ENCODE measurements around the gene YWHAQ. TPM values are rescaled to one million over a fixed set of nuclear protein-coding genes. Genes with fewer than 3 reads are reported as not detected.
A peak's percentile ranks its signal among the peaks of the same experiment; 100 is the strongest.

Gene YWHAQ
- total RNA-seq, 1 experiment from 2014 or later = 294 TPM

DNA sequence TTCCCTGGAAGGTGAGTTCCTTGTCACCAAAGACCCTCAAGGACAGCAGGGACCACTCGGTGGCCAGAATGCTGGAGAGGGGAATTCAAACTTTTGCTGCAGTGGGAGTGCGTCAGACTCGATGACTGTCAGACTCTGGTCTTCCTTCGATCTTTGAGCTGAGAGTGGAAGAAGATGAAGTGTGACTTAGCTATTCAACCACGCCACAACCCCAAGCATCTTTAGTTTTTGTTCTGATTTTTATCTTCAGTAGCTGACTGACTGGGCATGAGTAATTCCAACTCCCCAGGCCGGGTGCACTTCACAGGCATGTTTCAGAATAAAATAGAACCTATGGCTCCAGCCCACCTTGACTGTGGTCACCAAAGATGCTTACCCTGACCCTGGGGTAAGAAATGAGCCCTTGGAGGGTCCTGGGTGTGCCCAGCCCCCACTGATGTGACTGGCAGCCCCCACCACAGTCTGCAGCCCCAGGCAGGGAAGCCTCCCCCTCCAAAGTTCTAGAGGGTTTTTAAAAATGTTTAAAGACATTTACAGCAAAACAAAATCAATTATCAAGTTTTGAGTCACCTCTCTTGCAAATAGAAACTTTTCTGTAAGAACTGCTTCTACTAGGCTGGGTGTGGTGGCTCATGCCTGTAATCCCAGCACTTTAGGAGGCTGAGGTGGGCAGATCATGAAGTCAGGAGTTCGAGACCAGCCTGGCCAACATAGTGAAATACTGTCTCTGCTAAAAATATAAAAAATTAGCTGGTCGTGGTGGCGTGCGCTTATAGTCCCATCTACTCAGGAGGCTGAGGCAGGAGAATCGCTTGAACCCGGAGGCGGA is 24.9 kb upstream of the YWHAQ start:
- no peak for DNase-seq (ENCODE audit: low spot score)

DNA sequence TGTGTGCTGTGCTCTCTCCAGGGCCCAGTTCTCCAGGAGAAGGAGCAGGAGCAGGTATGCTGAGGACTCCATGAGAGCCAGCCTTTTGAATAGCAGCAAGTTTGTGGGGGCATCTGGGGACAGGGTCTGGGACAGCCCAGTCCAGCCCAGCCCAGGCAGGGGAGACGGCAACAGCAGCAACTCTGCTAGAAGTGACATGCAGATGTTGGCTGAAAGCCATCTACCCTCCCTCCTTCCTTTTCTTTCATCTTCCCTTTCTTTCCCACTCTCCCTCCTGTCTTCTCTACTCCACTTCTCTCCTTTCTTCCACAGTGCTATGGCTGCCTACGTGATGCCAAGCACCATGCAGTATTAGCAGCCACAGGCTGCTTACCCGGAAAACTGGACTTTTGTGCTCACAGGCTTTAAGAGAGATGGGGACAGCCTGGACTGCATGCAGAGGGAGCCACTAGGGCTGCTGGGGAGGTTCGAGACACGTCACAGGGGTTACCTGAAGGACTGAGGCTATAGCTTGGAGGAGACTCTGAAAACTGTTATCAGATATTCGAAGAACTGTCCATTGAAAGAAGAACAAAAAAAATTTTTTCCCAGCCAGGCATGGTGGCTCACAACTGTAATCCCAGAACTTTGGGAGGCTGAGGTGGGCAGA is 23.8 kb upstream of the YWHAQ start:
- DNase-seq (ENCODE audit: low spot score) = no peak

DNA sequence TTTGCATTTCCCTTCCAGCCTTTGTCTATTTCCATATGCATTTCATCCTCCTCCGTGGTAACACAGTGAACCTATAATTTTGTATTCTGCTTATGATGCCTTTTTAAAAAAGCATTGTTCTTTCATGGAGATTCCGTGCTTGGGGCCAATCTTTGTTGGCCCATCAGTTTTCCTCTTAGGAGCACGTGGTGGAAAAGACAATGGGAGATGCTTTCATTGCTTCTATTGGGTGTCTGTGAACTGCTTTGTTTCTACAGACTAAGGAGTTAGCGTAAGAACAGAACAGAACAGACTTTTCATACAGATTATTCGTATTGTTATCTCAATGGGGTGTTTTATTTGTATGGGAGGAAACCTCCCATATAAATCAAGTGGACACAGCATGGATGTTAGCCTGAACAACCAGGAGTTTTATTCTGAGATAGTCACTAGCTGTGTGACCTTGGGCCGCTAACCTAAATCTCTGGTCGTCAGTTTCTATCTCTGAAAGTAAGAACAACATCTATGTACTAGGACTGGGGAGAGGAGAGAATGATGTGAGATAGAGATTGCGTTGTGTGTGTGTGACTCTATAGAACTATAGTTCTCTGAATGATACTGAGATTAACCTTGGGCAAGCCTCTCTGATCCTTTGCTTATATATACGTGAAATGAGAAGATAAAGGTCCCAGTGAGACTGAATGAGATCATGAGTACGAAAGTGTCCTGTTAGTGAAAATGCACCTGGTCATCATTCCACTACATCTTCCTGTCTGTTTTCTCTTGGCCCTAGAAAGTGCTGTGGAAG is 22.9 kb upstream of the YWHAQ start:
- DNase-seq (ENCODE audit: low spot score) = no peak

DNA sequence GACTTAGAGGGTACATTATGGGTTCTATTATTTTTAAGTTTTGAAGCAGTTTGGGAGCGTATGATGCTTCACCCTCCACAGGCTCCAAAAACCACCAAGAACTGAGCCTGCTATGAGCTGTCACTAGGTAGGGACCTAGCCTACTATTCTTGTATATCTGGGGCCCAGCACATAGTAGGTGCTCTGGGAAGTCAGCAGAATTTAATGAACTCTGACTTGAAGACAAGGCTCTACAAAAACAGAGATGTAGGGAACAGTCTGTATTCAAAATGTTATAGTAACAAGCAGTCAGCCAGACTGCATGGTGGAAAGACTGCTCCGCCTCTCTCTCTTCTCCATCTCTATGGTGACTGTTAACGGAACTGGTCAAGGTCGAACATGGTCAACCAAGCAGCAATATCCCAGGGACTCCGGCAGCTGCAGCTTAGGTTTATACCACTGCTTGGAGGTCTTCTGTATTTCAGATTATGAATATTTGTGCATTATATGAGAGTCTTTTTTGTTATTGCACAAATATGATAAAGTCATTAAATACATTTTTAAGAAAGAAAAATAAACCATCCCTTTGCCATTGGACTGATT is 22.2 kb upstream of the YWHAQ start:
- no peak for DNase-seq (ENCODE audit: low spot score)

DNA sequence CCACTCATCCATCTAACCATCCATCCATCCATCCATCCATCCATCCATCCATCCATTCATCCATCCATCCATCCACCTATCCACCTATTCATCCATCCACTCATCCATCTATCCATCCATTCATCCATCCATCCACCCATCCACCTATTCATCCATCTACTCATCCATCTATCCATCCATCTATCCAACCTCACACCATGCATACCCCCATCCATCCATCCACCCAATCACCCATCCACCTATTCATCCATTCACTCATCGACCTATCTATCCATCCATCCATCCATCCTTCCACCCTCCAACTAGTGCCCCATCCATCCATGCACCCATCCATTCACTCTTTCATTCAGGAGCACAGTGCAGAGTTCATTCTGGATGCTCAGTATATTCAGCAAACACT is 21.5 kb upstream of the YWHAQ start:
- no peak for DNase-seq (ENCODE audit: low spot score)

DNA sequence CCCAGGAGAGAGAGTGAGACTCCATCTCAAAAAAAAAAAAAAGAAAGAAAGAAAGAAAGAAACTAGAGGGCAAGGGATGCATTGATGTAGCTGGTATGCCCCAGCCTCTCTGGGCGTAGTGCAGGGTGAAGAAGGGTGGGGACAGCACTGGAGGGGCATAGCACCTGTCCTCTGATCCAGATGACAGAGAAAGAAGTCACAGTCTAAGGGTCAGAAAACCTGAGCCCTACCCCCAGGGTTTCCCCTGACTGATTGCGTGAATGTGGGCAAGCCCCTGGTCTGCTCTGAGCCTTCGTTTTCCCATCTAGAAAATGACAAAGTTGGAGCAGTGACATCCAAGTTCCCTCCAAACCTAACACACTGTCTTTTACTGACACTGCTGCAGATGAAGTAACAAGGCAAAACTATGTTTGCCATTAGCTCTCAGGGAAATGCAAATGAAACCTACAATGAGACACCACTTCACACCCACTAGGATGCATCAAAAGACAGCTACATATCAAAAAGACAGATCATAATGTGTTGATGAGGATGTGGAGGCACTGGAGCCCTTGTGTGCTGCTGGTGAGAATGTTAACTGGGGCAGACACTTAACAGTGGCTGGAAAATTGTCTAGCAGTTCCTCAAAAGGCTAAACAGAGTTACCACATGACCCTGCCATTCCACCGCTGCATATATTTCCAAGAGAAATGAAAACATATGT is 19.5 kb upstream of the YWHAQ start:
- no peak for DNase-seq (ENCODE audit: low spot score)

DNA sequence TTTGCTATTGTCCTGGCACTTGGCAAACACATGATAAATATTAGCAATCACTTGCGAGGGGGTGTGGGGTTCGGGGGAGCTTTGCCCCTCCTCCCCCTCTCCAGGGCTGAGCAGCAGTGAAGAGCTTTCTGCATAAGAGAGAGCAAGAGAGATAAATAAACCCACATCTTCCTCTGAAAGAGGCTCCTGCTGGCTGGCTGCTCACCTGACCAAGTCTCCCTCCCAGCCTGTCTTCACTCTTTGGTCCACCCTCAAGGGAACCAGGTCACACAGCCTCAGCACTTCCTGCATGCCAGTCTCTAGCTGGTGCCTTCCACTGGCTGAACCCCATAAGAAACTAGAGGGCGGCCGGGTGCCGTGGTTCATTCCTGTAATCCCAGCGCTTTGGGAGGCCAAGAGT is 18.5 kb upstream of the YWHAQ start:
- DNase-seq (ENCODE audit: low spot score) = no peak

DNA sequence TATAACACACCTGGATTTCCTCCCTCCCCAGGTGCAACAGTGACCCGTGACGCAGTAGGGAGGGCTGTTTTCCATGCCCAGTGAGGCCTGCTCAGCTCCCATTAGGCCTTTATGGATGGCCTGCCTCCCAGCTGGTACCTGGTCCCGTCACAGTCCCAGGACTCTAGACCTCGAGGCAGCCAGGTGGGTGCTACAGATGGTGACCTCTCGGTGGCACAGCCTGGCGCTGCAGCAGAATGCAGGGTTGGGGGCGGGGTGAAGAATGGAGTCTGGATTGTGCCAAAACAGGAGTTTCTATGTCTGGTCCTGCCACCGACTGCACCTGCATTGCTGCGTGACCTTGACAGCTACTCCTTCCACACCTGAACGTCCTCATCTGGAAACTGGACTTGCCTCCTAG is 18.0 kb upstream of the YWHAQ start:
- no peak for DNase-seq (ENCODE audit: low spot score)

DNA sequence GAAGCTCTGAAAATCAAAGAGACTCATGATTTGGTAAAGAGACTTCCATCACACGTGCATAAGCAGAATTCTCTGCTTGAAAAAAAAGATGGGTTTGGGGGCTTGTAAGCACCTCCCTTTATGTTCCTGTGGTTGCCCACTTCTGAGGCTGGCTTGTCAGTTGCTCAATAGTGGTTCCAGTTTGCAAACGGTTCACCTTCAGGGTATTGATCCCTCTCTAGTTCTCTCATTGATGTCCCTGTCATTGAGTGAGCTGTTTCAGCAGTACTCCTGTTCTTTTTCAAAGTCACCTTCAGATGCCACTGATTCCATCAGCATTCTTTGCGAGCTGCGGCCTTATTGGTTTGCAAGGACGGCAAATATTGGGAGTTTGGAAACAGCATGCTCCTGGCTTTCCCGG is 17.1 kb upstream of the YWHAQ start:
- DNase-seq (ENCODE audit: low spot score) = no peak

DNA sequence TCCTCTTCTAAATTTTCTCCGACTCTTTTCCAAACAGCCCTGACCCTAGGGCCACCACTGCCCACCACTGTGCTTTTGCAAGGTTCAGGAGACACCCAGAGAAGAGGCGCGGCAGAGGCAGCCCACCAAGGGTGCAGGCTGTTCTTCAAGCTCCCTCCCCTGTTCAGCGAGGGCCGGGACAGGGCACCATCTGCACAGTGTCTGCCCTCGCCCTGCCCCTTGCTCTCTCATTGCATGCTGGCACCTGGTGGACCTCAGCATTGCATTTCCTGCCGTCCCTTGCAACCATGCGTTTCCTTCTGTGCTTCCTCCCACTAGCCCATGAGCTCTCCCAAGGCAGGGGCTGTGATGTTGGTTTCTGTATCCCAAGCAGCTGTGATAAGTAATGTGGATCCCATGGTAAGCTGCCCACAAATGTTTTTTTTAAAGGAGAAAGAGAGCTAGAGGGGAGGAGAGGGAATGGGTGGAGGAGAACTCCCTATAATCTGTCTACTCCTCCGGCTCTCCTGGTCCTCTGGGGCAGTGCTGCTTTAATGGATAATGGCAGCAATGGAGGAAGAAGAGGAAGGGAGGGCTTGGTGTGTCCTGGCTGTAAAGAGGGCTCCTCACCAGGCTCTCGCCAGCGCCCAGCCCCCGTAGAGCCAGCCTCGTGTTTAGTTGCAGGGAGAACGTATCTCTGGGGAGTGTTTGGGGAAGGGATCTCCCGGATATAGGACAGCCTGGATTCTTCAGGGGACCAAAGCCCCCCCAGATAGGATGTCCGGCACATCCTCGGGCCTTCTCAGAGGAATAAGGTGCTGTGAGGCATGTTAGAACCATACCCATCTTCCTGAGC is 15.6 kb upstream of the YWHAQ start:
- no peak for DNase-seq (ENCODE audit: low spot score)

DNA sequence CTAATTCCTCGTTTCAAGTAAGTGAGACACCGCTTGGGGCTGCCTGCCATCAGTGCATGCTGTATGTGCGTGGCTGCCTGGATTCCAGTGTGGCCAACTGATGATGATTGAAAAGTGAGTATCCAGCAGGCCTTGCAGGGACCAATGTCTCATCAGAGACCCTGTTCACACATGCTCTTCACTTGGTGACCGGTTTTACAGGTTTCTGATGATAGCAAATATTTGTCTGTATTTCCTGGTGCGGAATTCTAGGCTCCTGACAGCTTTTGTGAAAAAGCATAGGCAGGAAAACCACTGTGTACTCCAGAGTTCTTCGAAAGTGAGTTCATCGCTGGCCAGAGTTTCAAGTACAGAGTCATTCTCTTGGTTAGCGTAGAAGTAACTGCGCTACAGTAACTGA is 13.8 kb upstream of the YWHAQ start:
- peak; percentile 78 for DNase-seq (ENCODE audit: low spot score)

DNA sequence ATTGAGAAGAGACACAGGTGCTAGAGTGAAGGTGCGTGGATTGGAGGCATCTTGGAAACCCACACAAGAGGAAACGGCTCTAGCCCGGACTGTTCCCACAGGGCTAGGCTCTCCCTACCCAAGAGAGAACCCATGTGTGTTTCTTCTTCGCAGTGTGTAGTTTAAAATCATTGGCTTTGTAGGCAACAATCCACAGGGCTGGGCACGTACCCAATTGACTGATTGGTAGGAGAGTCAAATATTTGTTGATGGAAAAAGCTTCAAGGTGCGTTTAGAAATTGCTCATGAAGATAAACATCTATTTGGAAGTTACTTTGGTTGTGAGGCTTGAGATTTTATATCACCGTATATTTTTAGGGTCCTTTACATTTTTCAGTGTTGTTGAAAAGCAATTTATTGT is 13.2 kb upstream of the YWHAQ start:
- DNase-seq (ENCODE audit: low spot score) = no peak

DNA sequence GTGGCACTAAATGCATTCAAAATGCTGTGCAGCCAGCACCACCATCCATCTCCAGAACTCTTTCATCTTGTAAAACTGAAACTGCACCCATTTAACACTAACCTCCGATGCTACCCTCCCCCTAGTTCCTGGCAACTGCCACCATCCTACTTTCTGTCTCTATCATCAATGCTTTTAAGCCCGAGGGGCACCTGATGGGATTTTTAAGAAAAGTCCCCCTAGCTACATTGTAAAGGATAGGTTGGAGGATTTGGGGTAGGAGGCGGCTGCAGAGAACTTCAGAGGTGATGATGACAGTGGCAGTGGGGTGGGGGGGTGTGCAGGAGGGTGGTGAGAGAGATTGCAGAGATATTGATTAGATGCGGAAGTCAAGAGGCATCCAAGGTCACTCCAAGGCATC is 10.8 kb upstream of the YWHAQ start:
- no peak for DNase-seq (ENCODE audit: low spot score)

DNA sequence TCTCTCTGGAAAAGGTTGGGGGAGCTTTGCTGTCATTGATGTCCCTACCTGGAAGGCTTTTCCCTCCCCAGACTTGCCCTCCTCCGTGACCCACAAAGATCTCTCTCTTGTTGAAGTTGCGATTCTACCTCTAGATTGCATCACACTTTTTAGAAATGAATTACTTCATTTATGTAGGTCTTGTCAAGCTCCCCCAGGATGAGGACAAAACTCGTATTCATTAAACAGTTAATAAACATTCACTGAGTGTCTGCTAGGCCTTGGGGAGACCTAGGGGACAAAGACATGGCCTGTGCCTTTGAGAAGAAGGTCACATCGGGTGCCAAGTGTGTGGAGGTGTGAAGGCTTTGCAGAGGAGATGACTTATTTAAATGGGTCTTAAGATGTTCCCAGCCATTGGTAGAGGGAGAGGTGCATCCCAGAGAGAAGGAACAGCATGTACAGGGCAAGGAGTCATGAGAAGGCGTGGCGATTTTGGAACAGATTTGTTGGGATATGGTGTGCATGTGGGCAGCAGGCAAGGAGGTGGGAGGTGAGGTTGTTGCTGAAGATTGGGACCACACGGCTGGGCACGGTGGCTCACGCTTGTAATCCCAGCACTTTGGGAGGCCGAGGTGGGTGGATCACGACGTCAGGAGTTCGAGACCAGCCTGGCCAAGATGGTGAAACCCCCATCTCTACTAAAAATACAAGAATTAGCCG is 9.8 kb upstream of the YWHAQ start:
- DNase-seq (ENCODE audit: low spot score) = no peak

DNA sequence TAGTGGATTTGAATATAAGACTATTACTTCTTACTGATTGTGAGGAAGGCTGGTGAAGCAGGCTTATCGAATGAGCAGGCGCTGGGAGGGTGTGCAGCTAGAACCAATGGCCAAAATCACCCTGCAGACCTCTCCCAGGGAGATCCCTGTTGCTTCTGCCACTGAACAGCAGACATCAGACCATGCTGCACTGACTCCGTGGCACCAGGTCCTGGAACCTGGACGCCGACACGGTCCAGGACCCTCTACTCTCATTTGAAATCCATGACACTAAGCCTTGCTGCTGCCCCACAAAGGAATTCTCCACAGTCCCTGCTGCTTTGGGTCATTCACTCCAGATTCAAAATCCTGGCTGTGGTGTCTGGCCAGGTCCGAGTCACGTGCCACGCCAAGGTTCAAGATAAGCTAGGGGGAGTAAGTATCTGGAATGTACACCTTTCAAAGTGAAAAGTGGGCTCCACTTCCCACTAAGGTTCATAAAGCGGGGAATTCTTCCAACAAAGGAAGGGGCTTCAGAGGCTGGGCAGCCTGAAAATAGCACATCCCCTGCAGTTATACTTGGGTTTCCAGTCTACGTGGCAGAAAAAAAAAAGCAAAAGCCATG is 9.0 kb upstream of the YWHAQ start:
- DNase-seq (ENCODE audit: low spot score) = no peak

DNA sequence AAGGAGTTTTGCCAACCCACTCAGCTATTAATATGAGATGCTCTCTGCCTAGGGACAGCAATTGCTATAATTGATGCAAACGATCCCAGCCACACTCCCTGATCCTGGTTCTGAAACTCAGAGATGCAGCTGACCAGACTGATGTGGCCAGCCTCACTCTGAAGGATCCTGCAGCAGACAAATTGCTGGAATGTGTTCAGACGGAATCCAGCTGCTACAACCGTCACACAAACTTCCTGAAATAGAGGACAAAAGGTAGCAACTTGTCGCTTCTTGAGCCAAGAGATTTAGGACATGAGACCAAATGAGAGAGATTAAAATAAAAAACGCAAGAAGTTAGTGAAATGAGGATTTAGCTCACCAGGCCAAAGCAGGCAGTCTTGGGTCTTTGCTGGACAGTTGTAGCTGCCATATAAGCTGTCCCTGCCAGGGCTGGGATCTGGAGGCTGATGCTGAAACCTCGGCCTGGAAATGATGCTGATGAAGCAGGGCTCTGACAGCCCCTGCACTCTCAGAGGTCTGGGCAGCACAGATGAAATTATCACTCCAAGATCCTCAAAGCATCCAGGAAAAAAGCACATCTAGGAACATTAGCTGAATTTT is 8.3 kb upstream of the YWHAQ start:
- no peak for DNase-seq (ENCODE audit: low spot score)

DNA sequence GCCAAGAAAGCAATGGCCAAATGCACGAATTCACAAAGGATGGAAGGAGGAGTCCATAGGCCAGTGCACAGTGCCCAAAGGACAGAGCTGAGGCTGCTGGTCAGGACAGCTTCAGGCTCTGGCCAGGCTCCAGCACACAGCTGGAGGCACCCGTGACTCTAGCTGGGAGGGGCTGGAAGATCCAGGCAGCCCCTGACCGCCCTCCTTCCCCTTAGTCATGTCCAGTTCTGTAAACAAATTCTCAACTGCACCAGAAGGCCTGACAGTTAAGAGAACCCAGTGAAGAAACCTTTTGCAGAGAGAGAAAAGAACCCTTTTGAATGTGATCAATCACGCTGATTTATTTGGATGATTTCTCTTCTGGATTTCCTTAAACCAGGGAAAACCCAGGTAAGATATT is 7.7 kb upstream of the YWHAQ start:
- DNase-seq (ENCODE audit: low spot score) = no peak

DNA sequence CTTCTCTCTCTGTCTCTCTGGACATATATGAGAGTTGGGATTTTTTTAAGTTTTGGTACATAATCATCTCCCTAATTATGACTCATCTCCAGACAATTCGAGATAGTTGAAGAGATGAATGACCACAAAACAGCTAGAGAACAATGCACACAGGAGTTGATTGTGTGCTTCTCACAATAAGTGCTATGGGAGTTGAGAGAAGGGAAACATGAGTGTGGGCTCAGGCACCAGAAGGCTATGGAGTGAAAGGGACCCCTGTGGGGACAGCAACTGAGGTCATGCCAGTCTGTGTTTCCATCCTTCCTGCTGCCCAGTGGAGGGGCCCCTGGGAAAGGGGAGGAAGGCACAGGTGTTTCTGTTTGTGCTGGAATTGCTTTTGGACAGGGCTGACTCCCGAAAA is 6.5 kb upstream of the YWHAQ start:
- DNase-seq (ENCODE audit: low spot score) = no peak

DNA sequence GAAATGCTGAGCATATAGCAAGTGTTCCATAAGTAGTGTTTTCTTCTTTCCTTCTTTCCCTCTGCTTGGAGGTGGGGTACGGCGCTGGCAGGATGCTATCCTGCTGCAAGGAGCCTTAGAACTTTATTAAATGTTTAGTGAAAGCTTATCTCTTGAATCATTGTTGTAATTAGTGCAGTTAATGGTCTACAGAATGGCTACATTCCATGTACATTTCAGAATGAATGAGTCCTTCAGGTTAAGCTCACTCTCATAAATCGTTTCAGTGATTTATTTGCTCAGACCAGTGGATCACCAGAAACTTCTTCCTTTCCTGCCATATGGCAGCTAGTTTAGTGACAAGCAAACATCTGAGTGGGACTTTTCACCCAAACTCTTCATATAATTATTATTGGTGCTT is 3.3 kb upstream of the YWHAQ start:
- DNase-seq (ENCODE audit: low spot score) = no peak

All from HT-29 (cell line).